Measurements from ENCODE around the gene EVL. TPM values are rescaled to one million over a fixed set of nuclear protein-coding genes. Genes with fewer than 3 reads are reported as not detected.

EVL gene
- total and polyA plus RNA-seq, 10 of the 15 experiments (the other 5 are each of a cell fraction or from before 2014, with no cell fraction given) = 11.9 to 341 (median 89.8) TPM

- TF ChIP-seq MEF2B (IDR thresholded peaks at IDR 0.05; ENCODE audit: partially characterized antibody, poor library complexity, severe bottlenecking) (peak; percentile 23), TCF7 (IDR thresholded peaks at IDR 0.05; ENCODE audit: borderline replicate concordance) (no peak), RAD21 (IDR thresholded peaks at IDR 0.05; ENCODE audit: insufficient read depth, low read depth, low read length) (no peak), ZNF687 (IDR thresholded peaks at IDR 0.05) (peak; percentile 98), SUZ12 (IDR thresholded peaks at IDR 0.05; ENCODE audit: unreplicated experiment) (no peak), SMC3 (IDR thresholded peaks at IDR 0.05; ENCODE audit: borderline replicate concordance, low read length) (no peak), TARDBP (IDR thresholded peaks at IDR 0.05; ENCODE audit: borderline replicate concordance) (no peak), YBX1 (IDR thresholded peaks at IDR 0.05) (no peak), ZNF274 (IDR thresholded peaks at IDR 0.05; ENCODE audit: insufficient read depth, insufficient read length) (no peak), CBFB (IDR thresholded peaks at IDR 0.05; ENCODE audit: low read depth) (peak; percentile 85), MEF2A (IDR thresholded peaks at IDR 0.05; ENCODE audit: insufficient read depth, low read depth, low read length) (0 out of 2 replicates have a peak, but pooled peaks have one; percentile 50), STAT3 (IDR thresholded peaks at IDR 0.05; ENCODE audit: low read depth, low read length) (0 out of 2 replicates have a peak, but pooled peaks have one; percentile 59), HCFC1 (IDR thresholded peaks at IDR 0.05; ENCODE audit: low read length) (no peak), TCF12 (IDR thresholded peaks at IDR 0.05; ENCODE audit: low read depth, low read length) (peak; percentile 82; the same call in 1 of the 2 replicates), TBL1XR1 (IDR thresholded peaks at IDR 0.05; ENCODE audit: low read depth, low read length) (0 out of 2 replicates have a peak, but pooled peaks have one; percentile 22), HSF1 (IDR thresholded peaks at IDR 0.05; ENCODE audit: low read depth, low read length) (no peak), ZZZ3 (IDR thresholded peaks at IDR 0.05; ENCODE audit: control insufficient read depth, insufficient read length, low read depth) (no peak), RFX5 (IDR thresholded peaks at IDR 0.05; ENCODE audit: low read depth, low read length) (no peak), SMAD1 (IDR thresholded peaks at IDR 0.05; ENCODE audit: low read depth, partially characterized antibody) (peak; percentile 71), POLR2AphosphoS5 (IDR thresholded peaks at IDR 0.05; ENCODE audit: low read length) (peak; percentile 93), MYC (IDR thresholded peaks at IDR 0.05; ENCODE audit: insufficient read depth, insufficient read length, insufficient replicate concordance, low read length, severe bottlenecking) (no peak), ZBTB33 (IDR thresholded peaks at IDR 0.05) (no peak), CHD2 (IDR thresholded peaks at IDR 0.05; ENCODE audit: borderline replicate concordance, low read depth, low read length) (peak; percentile 72; the same call in 1 of the 2 replicates), MAX (IDR thresholded peaks at IDR 0.05; ENCODE audit: low read depth, low read length) (peak; percentile 90)
These were observed 836 bp downstream of the EVL start (continued) for GRCh38 chr14:100065942-100066574.

Data from GM12878 (cell line).